EH (cell line): Measurements from ENCODE around the gene LSM10.
A peak's percentile ranks its signal among the peaks of the same experiment; 100 is the strongest.

Source experiments
- DNase-seq: peaks from one replicate; pipeline ENCODE4 v3.0.0-alpha.2; 2015; ENCODE audit warnings: low read depth

Gene LSM10

GRCh38 chr1:36397378-36398230, at the start of gene LSM10:
LSM10 (minus strand) TSS chr1:36397908; CDS start chr1:36394129, 3,779 bp downstream.
- peak; percentile 95 for DNase-seq

GRCh38 chr1:36447450-36447849, 49.7 kb upstream of the LSM10 start:
- no peak for DNase-seq

- DNase-seq, result no peak
Measured at GRCh38 chr1:36446746-36447145, 49.0 kb upstream of the LSM10 start.

GRCh38 chr1:36446271-36446670, 48.6 kb upstream of the LSM10 start:
- no peak for DNase-seq

- no peak for DNase-seq
Measured at GRCh38 chr1:36443297-36443696, 45.6 kb upstream of the LSM10 start.

GRCh38 chr1:36442337-36442736, 44.6 kb upstream of the LSM10 start:
- DNase-seq, result no peak

- DNase-seq, result no peak
Measured at GRCh38 chr1:36440646-36441045, 42.9 kb upstream of the LSM10 start.

- no peak for DNase-seq
Measured at GRCh38 chr1:36440044-36440443, 42.3 kb upstream of the LSM10 start.

- DNase-seq, result no peak
Measured at GRCh38 chr1:36438715-36439114, 41.0 kb upstream of the LSM10 start.

- peak; percentile 28 for DNase-seq
Measured at GRCh38 chr1:36436821-36437220, 39.1 kb upstream of the LSM10 start.

GRCh38 chr1:36433102-36433501, 35.4 kb upstream of the LSM10 start:
- DNase-seq, result no peak

- DNase-seq, result no peak
Measured at GRCh38 chr1:36432616-36433015, 34.9 kb upstream of the LSM10 start.

- no peak for DNase-seq
Measured at GRCh38 chr1:36425791-36426190, 28.1 kb upstream of the LSM10 start.

GRCh38 chr1:36421649-36422048, 23.9 kb upstream of the LSM10 start:
- DNase-seq, result no peak

- peak; percentile 85 for DNase-seq
Measured at GRCh38 chr1:36420836-36421317, 23.2 kb upstream of the LSM10 start.

- DNase-seq, result peak; percentile 16
Measured at GRCh38 chr1:36420409-36420808, 22.7 kb upstream of the LSM10 start.

- DNase-seq, result peak; percentile 7
Measured at GRCh38 chr1:36419569-36419968, 21.9 kb upstream of the LSM10 start.

GRCh38 chr1:36419140-36419539, 21.4 kb upstream of the LSM10 start:
- DNase-seq, result no peak

GRCh38 chr1:36417931-36418330, 20.2 kb upstream of the LSM10 start:
- no peak for DNase-seq

- no peak for DNase-seq
Measured at GRCh38 chr1:36415661-36416326, 18.1 kb upstream of the LSM10 start.

GRCh38 chr1:36414384-36414783, 16.7 kb upstream of the LSM10 start:
- no peak for DNase-seq

GRCh38 chr1:36411674-36412648, 14.3 kb upstream of the LSM10 start:
- DNase-seq, result peak; percentile 58
